Stimulated activated CD8-positive, alpha-beta memory T cell treated with anti-CD3 and anti-CD28 coated beads, Interleukin-4, amount 100 ng/mL, for 24 hours (primary cell): ENCODE results near the gene UBE2E3.
"Not testable (repeated sequence)": the region's sequence is repeated elsewhere in the genome, so short reads cannot be mapped to it uniquely, and the experiment has no call there.

Experiments
- DNase-seq: peaks from one replicate; pipeline ENCODE4 v3.0.0-alpha.2; 2020; ENCODE audit warnings: low read depth

UBE2E3 gene

DNA sequence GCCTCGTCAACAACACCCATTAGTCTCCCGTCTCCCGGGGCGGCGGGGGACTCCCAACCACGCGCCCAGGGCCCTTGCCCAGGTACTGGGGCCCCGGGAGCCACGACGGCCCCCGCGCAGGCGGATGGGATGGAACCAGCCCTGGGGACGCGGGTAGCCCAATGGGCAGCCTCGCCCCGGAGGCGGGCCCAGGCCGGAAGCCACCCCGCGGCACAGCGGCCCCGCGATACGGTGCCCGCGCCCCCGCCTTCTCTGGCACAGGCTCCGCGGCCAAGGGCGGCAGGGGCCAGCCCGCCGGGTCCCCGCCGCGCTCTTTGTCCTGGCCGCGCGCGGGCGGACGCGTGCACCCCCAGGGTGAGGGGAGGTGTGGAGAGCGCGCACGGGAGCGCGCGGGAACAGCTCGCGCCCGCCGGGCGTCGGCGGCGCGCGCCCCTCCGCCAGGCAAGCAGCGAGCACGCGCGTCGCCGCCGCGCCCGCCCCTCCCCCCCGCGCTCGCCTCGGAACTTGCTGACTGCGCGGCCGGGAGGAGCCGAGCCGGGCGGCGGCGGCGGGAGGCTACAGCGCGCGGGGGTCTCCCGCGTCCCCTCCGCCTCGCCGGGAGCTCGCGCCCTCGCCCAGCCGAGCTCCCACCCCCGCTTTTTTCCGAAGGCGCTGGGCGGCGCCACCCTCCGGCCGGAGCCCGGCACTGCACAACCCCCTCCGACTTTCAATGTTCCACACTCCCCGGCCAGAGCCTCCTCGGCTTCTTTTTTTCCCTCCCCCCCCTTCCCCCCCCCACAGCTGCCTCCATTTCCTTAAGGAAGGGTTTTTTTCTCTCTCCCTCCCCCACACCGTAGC lies at the start of gene UBE2E3:
TSS of gene UBE2E3 (plus strand) at position 500 of the 837 bp plus-strand sequence. CDS start 1,438 bp downstream, outside the sequence.
- DNase-seq: peak; percentile 63

DNA sequence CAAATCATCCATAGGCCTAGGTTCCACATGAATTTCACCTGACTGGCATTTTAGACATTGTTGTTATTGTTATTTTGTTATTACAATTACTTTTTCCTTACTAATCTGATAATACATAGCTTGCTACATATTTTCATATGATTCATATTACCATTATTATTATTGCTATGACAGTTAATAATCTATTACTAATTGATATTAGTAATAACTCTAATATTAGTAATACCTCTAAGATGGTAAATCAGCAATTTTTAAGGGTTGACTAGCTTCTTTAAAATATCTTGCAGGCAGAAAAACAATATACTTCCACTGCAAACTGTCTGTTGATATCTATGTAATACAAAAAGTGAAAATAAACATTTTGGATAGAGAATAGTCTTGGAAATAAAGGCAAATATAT lies 48.6 kb upstream of the UBE2E3 start:
- no peak for DNase-seq

DNA sequence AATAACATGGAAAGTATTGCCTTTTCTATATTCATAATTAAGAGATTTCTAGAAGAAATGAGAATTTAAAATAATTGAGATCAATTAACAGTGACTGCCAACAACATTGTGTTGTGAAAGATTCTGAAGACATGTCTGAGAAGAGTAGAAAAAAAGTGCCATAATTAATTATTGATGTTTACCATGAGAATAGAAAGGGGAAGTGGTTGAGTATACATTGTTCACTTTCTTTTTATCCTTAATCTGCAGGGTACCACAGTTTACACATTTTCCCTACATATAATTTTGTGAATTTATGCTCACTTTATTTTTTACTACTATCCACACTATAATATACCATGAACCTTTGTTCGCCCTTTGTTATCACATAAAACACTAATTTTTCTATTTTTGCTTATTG lies 47.1 kb upstream of the UBE2E3 start:
- no peak for DNase-seq

DNA sequence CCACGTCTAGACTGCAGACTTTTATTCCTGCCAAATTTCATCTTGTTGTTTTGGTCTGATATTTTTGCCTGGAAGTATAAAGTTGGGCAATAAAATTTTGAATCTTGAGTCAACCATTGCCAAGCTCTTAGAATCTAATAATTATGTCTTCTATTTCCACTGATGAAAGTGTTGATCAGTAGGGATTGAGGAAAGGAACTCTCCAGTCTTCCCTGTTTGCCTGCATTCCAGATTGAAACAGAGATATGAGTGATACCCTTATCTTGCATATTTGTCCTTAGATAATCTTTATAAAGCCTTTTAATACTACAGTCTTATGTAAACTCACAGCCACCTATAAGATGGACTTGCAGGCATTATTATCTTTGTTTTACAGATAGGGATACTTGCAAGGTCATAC lies 45.5 kb upstream of the UBE2E3 start:
- no peak for DNase-seq

DNA sequence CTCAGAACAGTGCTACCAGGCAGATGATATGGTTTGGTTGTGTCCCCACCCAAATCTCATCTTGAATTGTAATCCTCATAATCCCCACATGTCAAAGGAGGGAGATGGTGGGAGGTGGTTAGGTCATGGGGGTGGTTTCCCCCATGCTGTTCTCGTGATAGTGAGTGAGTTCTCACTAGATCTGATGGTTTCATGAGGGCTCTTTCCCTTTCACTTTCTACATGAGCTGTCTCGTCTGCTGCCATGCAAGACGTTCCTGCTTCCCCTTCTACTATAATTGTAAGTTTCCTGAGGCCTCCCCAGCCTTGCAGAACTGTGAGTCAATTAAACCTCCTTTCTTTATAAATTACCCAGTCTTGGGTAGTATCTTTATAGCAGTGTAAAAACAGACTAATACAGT lies 42.9 kb upstream of the UBE2E3 start:
- DNase-seq: not testable (repeated sequence)

DNA sequence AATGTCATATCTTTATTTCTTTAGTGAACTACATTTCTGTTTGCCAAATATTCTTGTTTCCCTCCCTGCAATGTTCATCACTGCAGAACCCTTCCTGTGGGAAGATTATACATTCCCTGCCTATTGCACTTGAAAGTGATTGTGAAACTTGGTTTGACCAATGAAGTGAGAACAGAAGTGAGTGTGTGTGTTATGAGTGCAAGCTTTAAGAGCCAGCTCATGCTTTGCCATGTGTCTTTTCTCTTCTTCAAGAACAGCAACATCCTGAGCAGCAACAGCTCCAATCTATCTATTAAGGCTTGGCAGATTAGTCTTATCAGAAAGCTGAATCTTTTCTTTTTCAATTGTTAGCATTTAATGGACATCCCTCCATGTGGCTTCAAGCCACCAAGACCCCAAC lies 42.0 kb upstream of the UBE2E3 start:
- no peak for DNase-seq

DNA sequence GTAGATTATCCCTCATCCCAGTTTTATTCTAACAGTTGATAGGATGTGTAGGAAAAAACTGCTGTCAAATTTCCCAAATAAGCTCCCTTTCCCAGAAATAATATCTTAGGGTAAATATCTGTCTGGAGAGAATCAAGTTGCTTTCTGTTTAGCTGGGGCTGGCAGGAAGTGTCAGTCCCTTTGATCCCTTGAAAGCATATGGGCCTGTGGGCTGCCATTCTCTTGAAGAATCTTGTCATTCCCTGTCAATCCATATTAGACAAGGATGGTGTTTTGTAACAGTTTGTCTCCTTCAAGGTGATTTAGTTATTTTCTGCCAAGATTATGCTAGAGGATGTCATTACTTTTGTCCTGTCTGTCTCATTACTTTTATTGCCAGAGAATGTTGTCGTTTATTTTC lies 37.1 kb upstream of the UBE2E3 start:
- DNase-seq: no peak

DNA sequence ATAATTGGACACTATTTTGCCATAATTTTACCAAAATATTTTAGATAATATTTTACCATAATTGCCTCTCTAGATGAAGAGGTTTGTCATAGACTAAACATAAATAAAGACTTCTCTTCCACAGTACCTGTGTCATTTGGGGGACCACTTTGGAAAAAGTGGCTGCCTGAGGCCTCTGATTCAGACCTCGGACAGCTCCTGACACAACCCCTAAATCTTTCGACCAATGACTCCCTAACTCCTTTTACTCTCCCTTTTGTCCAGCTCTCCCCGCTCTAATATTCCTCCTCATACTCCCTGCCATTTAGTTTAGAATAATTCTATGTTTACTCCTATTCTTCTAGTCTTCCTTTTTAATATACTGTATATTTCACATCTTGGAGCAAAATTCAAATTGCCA lies 36.0 kb upstream of the UBE2E3 start:
- no peak for DNase-seq

DNA sequence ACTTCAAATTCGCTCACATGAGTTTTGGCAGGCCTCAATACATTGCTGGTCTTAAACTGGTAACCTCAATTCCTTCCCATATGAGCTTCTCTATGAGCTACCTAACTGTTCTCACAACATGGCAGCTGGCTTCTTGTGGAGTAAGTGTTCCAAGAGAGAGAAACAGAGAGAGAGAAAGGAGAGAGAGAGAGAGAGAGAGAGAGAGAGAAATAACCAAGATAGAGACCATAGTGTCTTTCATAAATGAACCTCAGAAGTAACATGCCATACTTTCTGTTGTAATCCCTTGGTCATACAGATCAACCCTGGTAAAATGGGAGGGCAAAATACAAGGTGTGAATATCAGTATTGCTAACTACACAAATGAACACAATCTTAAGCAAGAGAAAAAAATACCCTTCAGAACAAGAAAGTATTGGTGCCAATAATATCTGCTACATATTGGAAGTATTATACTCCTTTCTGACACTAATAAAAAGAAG lies 33.2 kb upstream of the UBE2E3 start:
- no peak for DNase-seq

DNA sequence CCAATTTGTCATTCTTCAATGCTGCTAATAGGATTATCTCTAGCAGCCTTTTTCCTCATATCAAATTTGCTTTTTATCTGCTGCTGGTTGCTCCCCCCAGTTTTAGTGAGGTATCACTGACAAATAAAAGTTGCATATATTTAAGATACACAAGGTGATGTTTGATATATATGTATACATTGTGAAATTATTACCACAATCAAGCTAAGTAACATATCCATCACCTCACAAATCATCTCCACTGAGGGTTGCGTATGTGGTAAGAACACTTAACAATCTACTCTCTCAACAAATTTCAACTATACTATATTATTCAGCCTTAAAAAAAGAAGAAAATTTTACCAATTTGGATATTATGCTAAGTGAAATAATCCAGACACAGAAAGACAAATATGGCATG lies 30.5 kb upstream of the UBE2E3 start:
- no peak for DNase-seq

DNA sequence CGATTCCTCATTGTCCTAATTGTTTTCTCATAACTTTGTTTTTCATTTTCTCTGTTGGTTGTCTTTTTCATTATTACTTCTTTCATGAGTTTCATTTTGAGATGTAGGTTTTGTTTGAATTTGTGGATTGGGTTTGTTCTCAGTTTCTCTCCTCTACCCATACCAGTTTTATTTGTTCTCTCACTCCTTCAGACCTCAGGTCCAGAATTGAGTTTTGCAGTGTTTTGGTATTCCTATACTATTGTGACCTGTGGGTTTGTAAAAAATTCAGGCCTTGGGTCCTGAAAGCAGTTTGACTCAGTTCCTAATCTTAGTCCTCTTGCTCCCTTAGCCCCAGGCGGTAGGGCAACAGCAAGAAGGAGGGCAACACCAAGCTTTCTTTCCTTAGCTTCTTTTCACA lies 28.3 kb upstream of the UBE2E3 start:
- no peak for DNase-seq

DNA sequence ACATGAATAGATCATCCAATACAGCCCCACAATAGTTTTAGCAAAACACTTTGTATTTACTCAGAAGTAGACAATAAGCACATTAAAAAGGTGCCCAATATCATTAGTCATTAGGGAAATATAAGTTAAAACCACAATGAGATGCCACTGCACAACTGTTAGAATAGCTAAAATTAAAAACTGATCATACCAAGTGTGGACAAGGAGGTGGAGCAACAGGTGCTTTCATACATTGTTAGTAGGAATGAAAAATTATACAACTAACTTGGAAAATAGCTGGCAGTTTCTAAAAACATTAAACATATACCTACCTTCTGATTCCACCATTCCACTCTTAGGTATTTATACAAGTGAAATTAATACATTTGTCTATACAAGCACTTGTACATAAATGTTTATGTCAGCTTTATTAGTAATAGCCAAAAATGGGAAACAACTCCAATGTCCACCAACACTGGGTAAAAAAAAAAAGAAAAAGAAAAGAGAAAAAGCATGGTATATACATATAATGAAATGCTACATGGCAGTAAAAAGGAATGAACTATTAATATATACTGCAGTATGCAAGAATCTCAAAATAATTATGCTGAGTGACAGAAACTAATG lies 27.6 kb upstream of the UBE2E3 start:
- no peak for DNase-seq

DNA sequence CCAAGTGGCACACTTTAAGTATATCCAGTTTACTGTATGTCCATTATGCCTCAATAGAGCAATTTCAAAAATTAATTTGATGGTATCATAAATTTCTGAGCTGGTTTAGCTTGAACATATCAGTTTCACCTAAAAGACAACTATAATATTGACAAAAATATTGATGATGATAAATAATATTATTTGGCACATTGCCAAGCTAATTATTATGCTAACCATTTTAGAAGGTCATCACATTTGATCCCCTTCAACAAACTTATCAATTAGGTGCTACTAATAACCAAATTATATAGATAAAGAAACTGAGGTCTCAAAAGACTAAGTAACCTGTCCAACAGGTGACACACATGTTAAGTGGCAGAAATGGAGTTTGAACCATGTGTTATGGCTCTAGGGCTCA lies 26.9 kb upstream of the UBE2E3 start:
- DNase-seq: no peak

DNA sequence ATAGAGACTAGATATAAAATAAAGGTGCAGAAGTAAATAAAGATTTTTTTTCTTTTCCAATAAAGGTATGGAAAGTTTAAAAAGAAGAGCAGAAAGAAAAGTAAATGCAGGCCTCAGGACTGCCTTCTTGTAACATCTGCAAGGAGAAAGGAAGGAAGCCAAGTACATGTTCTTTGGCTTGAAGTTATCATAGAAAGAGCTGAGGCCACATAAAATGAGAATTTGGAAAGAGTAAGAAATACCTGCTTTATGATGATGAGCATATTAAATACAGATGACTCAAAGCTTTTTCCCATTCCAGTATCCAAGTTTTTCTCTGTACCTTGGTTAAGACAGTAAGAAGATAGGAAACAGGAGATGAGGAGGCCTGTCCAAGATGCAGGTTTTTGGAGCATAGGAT lies 25.3 kb upstream of the UBE2E3 start:
- DNase-seq: no peak

DNA sequence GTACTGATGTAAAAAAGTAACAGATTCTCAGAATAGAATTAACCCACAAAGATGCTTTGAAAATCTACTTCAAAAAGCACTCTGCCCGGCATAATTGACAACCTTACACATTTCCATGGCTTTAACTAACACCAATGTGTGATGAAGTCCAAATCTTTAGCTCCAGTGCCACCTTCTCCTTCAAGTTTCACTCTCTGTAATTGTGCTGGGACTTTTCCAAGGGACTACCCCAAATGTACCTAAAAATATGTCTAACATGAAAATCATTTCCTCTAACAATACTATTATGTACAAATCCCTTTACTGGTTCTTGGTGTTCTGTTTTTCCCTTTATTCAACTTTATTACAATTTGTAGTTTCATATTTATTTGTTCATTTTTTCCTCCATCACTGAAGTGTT lies 20.6 kb upstream of the UBE2E3 start:
- no peak for DNase-seq

DNA sequence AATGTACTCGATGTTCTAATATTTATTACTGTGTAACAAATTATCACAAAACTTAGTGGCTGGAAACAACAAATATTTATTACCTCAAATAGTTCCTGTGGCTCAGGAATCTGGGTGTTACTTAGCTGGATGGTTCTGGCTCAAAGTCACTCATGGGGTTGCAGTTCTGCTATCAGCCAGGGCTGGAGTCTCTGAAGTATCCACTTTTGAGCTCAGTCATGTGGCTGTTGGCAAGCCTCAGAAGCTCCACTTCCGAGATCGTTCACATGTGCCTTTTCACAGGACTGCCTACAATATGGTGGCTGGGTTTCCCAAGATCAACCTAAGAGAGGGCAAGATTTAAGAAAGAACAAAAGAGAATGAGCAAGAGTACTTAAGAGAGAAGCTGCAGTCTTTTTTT lies 19.4 kb upstream of the UBE2E3 start:
- DNase-seq: no peak

DNA sequence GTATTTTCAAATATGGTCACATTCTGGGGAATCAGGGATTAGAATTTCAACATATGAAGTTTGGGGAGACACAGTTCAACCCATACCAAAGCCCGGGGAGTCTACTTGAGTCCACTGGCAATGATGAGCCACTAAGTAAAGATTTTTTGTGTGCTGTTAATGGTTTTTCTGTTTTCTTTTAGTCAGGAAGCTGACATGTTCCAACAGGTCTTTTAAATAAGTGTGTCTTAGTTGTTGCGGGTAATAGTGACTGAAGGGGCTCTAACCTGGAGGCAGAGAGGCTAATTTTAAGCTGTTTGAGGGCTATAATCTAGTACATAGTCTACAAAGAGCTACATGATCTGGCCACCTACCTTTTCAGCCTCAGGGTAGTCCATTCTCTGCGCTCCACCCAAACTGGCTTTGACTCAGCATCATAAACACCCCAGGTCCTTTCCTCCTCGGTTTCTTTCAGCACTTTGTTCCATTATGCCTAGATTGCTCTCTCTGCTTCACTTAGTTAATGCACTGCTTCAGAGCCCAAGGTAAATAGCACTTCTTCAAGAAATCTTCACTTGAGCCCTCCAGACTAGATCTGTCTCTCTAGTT lies 17.6 kb upstream of the UBE2E3 start:
- DNase-seq: no peak

DNA sequence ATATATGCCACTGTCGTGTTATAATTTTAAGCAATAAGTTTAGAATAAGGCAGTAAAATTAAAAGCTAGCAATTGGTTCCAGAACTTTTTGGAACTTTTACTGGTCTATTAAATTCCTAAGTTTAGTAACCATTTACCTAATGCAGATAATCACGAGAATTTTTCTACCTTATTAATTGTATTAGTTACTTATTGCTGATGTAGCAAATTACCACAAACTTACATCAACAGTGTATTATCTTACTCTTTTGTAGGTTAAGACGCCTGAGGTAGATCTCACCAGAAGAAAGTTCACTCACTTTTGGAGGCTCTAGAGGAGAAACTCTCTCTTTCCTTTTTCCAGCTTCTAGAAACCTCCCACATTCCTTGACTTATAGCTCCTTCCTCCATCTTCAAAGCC lies 14.0 kb upstream of the UBE2E3 start:
- no peak for DNase-seq

DNA sequence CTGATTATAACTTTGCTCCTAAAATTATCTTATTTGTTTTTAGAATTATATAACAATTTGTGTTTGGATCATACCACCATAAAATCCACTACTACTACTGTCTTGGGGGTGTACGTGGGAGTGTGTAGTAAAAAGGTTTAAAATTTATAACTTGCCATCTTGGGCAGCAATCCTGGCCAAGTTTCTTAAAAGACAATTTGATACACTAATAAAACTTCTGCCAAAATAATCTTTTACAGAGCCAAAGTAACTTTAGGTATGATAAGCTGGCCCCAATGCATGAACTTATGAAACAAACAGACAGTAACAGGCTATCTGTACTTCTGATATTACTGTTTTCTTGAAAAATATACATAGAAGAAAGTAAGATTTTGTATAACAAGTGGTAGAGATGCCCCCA lies 11.3 kb upstream of the UBE2E3 start:
- no peak for DNase-seq

DNA sequence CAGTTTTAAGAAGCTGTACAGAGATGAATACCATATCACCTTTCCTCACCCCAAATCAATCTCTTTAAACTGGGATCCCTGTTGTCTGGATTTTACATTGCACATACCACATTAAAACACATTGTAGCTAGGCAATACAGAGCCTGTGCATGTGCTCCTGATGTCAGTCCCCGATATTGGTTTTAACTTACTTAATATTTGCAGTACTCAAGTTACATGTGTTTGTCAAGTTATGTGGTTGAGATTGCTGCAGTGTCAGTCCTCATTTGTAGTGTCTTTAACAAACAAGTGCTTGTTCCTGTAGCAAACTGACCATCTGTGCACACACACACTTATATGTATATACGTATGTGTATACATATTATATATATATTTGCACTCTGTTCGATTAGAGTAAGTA lies 10.4 kb upstream of the UBE2E3 start:
- DNase-seq: no peak

DNA sequence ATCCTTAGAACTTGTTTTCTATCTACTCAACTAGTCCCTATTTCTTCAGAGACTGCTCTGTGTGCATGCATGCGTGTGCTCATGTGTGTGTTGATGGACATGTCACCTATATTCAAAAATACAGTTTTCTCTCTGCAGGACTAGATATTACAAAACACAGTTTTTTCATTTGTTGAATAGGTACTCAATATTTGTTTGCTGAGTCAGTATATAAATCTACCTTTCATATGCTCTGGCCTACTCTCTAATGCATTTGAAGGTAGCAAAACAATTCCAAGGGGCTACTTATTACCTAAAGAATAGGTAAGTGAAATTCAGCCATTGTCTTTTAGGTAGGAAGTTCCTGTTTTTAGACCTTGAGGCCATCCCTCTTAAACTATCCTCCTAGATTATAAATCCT lies 8.6 kb upstream of the UBE2E3 start:
- no peak for DNase-seq

DNA sequence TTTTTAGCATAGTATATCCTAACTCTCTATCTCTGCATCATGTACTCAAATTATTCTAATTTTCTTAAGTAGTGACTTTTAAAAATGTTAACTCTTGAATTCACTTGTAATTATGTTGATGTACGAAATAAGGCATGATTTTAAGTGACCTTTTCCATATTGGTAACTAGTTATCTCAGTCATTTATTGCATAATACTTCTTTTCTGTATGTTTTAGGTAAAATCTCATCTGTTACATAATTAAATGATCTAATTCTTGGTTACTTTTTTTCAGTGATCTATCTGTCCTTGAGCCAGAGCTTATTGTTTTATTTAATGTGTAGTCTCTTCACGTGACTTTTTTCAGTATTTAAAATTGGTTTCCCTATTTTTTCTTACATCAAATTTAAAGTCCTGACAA lies 4.8 kb upstream of the UBE2E3 start:
- no peak for DNase-seq
